HG03558 (cell line): ENCODE data around the gene PSMB10.
"Not testable (repeated sequence)": the region's sequence is repeated elsewhere in the genome, so short reads cannot be mapped to it uniquely, and the experiment has no call there.

ENCODE experiments used
- ATAC-seq: cut with Tn5 transposase; IDR thresholded peaks from one replicate; pipeline ENCODE4 v1.9.1; 2021; ENCODE audit warnings: moderate number of reproducible peaks; ENCODE audit not compliant: unreplicated experiment; ENCODE audit errors: extremely low read depth

The PSMB10 gene

DNA sequence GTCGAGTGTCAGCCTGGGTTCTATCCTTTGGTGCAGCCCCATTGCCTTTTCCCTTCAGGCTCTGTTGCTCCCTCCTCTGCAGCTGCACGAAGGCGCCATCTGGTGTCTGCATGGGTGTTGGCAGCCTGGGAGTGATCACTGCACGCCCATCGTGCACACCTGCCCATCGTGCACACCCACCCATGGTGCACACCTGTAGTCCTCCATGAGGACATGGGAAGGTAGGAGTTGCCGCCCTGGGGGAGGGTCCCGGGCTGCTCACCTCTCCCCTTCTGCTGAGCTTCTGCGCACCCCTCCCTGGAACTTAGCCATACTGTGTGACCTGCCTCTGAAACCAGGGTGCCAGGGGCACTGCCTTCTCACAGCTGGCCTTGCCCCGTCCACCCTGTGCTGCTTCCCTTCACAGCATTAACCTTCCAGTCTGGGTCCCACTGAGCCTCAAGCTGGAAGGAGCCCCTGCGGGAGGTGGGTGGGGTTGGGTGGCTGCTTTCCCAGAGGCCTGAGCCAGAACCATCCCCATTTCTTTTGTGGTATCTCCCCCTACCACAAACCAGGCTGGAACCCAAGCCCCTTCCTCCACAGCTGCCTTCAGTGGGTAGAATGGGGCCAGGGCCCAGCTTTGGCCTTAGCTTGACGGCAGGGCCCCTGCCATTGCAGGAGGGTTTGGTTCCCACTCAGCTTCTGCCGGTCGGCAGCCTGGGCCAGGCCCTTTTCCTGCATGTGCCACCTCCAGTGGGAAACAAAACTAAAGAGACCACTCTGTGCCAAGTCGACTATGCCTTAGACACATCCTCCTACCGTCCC, 7.9 kb downstream of the PSMB10 start:
- no peak for ATAC-seq

DNA sequence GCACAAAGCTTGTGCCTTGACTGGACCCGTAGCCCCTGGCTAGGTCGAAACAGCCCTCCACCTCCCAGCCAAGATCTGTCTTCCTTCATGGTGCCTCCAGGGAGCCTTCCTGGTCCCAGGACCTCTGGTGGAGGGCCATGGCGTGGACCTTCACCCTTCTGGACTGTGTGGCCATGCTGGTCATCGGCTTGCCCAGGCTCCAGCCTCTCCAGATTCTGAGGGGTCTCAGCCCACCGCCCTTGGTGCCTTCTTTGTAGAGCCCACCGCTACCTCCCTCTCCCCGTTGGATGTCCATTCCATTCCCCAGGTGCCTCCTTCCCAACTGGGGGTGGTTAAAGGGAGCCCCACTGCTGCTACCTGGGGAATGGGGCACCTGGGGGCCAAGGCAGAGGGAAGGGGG, 8.5 kb downstream of the PSMB10 start:
- no peak for ATAC-seq

DNA sequence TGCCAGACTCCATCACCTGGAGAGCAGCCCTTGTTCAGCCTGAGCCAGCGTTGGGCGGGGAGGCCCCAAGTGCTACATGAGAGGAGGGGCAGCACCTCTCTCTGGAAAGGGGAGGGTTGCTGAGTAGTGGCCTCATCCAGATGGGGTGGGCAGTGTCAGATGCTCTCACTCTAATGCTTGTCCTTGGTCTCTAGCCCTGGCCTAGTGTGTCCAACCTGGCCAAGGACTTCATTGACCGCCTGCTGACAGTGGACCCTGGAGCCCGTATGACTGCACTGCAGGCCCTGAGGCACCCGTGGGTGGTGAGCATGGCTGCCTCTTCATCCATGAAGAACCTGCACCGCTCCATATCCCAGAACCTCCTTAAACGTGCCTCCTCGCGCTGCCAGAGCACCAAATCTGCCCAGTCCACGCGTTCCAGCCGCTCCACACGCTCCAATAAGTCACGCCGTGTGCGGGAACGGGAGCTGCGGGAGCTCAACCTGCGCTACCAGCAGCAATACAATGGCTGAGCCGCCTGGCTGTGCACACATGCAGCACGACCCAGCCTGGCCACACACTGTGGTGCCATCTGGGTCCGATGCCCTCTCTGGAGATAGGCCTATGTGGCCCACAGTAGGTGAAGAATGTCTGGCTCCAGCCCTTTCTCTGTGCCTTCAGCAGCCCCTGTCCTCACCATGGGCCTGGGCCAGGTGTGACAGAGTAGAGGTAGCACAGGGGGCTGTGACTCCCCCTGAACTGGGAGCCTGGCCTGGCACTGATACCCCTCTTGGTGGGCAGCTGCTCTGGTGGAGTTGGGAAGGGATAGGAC, 9.3 kb downstream of the PSMB10 start:
- ATAC-seq = no peak

DNA sequence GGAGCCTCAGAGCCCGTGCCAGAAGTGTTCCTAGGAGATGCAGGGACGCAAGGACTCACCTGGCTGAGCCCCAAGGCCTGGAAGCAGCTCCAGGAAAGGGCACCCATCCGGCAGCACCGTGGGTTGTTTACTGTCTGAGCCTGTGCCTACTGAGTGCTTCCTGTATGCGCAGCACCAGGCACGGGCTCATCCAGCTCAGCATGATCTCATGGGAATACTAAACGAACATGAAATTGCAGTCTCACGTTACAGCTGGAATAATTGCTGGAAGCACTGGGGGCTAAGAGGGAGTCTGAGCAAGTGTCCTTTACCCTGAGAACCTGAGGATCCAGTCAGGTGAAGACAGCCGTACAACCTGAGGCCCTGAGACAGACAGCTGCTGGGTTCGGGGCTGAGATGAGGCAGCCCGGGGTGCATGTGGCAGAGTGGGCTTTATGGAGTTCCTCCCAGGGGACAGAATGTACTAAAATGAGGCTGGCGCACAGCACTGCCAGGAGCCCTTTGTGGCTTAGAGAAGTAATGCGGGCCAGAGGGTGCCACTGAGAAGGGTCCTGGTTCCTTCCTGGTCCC, 10.4 kb downstream of the PSMB10 start:
- ATAC-seq = no peak

DNA sequence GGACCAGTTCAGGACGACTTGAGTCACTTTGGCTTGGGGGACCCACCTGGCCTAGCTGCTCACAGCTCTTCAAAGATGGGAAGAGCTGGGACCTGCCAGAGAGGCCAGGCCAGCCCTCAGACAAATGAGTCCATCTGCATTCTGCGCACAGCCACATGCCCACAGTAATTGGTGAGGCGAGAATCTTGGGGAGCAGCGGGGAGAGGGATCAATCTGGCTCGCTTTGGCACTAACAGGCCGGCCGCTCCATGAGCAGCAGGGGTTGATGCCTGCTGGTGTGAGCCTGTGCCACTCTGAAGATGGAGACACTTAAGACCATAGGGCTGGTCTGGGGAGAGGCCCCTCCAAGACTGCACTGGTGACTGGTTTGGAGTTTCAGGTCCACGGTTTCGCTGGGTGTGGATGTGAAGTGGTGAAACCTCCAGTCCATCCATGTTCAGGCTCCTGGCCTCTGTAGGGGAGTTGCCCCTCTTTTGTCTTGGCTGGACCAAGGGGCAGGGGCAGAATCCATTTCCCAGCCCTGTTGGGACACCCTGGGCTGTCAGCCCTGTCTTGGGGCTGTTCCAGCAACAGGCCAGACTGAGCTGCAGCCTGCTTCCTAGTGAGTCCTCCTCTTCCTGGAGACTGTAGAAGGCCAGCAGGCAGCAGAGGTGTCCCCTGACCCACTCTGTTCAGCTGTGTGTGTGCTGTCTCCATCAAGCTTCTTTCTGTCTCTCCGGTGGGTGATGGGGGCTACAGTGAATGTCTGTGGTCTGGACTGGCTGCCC, 12.3 kb downstream of the PSMB10 start:
- no peak for ATAC-seq

DNA sequence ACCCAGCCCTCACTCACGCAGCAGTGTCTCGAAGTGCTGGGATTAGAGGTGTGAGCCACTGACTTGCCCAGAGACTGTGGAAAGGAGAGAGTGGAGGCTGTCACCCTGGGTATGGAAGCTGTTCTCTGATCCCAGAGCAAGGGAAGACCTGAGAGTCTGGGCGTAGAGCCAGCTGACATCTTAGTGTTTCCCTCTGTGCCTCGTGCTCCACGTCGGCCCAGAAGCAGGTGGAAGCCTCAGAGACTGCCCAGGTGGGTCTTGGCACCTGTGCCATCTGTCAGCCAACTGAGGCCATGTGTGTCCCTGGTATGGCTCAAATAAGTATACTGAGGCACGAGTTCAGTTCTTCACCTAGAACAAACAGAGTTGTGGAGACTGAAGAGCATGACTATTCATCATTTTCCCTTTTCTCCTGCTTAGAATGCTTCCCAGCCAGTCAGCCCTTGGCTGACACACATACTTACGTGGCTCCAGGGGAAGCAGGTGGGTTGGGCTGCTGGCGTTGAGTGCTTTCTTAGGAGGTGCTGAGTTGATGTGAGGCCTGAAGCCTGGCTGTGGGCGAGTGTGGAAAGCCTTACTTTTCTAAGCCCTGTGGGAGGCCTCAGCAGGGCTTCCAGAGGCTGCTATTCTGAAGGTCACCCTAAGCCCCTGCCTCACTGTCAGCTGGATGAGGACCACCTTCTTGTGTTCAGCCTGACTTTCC, 13.1 kb downstream of the PSMB10 start:
- no peak for ATAC-seq

DNA sequence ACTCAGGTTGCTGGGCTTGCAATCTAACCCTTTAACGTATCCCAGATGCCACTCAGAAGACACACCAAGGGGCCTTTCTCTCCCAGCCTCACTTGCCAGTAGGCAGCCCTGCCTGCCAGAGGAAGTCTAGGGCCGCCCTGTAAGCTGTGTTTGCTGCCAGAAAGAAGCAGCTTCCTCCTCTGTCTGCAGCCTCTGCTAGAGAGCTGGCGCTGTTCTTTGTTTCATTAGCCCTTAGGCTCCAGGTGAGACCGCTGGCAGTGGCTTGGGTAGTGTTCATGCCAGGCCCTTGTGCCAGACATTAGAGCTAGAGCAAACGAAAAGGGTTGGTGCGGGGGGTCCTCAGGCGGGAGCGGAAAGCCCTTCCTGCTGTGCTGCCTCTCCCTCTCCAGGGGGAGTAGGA, 13.9 kb downstream of the PSMB10 start:
- ATAC-seq = no peak

DNA sequence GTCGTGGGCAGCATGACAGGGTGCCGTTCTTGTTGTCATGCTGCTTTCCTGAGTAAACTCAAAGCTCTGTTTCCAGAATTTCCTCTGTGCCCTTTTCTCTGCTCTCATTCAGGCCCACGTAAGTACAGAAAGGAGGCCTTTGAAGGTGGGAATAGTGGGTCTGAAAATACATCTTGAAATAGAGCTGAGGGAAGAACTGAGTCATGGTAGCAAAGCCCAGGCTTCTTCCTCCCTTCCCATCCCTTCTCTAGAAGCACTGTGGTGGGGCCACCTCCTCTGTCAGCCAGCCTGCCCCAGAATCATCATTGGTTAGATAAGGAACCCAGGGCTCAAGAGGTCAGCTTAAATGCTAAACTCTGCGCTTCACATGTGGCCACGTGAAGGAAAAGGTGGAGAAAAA, 14.4 kb downstream of the PSMB10 start:
- no peak for ATAC-seq

DNA sequence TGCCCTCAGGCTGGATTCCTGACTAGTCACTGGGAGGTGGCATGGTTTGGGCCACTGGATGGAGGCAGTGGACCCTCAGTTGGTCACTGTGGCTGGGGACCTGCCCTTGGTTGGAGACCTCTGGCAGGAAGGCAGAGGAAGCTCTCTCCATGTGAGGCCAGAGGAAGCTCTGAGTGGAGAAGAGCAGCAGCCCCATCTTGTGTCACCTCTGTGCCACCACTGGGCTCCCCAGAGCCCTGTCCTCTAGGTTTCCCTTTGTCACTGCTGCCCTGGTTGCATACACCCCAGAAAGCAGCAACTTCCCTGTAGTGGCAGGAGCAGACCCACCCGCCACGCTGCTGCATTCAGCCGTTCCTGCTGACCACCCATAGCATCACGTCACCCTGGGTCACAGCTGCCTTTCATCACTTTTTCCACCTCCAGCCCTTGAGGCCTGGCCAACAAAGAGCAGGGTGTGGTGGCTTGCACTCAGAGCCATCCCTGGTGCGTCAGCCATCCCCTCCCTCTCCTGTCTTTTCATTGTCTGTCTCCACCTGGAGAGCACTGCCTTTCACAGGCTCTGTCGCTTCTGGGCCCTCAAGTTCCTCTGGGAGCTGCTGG, 16.9 kb downstream of the PSMB10 start:
- no peak for ATAC-seq

DNA sequence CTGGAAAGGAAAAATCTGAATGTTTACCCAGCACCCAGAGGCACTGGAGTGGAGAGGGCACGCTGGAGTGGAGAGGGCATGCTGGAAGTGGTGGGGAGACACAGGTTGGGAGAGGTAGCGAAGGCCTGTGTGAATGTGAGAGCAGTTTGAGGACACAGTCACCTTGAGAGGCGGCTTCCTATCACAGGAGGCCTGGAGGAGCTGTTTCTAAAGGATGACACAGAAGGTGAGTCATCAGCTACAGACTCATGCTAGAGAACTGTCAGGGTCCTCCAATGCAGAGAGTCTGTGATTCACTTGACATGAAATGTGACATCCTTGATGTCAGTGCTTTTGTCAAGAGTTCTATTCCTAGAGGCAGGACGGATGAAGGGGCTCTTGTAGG, 18.8 kb downstream of the PSMB10 start:
- ATAC-seq = no peak

DNA sequence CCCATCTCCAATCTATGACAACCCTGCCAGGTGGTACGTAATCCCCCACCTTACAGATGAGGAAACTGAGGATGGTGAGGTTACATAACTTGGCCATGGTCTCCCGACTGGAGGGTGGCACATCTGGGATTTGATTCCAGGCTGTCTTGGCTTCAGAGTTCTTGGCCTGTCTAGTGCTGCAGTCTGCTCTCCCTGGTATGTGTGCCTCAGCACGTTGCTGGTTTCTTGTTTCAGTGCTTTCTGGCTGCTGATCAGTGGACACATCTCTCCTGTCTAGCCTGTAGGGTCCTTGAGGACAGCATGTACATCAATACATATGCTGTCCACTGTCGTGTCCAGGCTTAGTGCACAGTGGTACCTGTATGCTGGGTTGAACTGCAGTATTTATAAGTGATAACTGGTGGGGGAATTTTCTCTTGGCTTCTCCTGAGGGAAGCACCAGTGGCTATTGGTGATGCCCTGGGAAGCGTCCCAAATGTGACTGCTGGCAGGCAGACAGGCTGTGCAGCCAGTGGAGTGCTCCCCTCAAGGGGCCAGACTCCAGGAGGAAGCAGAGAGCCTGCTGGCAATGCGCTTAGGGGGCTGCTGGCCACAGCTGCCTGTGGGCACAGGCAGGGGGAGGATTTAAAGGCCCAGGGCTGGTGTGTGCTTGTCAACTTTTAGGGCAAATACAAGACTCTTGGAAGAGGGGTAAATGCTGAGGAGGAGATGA, 19.4 kb downstream of the PSMB10 start:
- ATAC-seq = no peak

DNA sequence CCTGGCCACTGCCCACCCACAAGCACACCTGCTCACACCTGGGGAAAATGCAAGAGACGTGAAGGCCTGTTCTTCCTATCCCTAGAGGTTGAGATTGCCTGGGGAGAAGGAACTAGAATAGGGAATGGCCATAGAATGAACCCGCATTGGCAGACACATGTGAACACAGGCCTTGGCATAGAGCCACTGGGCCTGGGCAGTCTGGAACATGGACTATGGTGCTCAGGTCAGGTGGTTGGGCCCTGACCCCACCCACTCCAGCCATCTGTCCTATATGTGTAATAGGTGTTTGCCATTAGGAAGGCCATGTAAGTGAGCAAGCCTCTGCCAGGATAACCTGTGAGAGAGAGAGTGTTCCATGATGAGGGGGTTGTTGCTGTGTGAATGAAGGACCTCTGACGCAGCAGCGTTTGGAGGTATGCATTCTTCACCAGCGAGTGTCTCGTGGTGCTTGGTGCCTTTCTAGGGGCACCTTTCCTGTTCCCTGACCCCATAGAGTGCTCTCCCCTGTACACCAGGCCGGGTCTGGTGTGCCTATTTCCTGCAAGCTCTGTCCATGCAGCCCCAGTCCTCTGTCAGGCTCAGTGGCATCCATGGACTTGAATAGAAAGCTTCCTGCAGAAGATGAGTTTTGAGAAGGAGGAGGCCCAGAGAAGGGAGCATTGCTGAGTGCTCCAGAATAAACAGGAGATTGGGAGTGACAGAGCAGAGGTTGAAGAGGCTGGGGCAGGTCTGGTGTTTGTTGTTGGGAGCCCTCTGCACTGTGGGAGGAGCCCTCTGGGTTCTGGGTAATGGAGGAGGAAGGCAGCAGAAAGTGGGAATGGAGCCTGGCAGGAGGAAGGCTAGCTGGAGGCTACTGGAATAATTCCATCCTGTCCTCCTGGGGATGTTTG, 20.6 kb downstream of the PSMB10 start:
- ATAC-seq = no peak

DNA sequence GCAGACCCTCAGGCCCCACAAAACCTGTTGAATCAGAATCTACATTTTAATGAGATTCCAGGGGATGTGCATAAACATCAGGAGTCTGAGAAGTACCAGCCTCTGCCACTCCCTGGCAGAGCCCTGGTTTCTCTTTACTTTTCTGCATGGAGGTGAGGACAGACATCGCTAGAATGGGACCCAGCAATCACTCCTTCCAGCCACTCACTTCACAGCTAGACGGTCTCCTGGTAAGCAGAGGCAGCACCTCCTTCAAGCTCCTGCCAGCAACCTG, 21.2 kb downstream of the PSMB10 start:
- ATAC-seq = not testable (repeated sequence)

DNA sequence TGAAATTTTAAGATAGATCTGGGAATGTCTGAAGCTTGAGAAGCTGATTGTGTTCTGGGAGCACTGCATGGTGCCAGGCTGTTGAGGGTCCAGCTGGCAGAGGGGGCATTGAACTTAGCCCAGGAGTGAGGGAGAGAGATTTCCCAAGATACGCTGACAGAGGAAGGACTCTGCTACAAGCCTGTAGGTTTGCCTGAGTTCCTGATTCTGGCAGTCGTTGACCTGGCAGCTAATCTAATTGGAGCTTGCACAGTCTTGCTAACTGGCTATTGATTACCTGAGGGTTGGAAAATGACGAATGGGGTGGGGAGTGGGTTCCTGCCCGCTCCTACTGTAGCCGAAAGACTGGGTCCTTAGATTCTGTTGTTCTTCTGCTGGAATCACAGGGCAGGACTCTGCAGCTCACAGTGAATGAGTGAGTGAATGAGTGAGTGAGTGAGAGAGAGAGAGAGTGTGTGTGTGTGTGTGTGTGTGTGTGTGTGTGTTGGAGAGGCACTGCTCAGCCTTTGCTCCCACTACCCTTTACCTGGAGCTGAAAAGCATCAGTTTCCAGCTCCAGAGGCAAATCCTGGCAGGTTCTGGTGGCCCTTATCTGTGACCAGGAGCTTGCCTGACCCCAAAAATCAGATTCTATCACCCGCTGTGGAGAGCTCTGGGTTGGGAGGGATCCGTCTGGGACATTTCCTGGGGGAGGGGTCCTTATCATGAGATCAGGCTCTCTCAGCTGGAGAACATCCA, 21.7 kb downstream of the PSMB10 start:
- ATAC-seq = no peak

DNA sequence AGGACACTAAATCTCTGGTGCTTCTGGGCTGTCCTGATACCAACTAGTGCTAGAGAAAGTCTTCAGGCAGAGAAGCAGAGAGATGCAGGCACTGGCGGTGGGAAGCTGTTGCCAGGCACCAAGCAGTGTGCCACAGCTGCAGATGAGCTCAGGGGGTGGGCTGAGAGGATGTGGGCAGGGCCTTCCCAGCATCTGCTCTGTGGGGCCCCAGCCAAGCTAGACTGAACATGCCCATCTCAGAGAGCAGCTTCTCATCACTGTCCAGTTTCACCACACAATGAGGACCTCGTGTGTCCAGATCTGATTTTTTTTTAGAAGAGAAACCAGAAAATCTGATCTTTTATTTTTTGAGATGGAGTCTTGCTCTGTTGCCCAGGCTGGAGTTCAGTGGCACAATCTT, 26.5 kb downstream of the PSMB10 start:
- no peak for ATAC-seq

DNA sequence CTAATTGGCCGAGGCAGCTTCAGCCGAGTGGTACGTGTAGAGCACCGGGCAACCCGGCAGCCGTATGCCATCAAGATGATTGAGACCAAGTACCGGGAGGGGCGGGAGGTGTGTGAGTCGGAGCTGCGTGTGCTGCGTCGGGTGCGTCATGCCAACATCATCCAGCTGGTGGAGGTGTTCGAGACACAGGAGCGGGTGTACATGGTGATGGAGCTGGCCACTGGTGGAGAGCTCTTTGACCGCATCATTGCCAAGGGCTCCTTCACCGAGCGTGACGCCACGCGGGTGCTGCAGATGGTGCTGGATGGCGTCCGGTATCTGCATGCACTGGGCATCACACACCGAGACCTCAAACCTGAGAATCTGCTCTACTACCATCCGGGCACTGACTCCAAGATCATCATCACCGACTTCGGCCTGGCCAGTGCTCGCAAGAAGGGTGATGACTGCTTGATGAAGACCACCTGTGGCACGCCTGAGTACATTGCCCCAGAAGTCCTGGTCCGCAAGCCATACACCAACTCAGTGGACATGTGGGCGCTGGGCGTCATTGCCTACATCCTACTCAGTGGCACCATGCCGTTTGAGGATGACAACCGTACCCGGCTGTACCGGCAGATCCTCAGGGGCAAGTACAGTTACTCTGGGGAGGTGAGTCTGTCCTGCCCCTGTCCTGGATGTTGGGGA, 27.5 kb downstream of the PSMB10 start:
- ATAC-seq = no peak
